K562 (cell line): Measurements from ENCODE around the gene IGF2BP1. TPM values are rescaled to one million over a fixed set of nuclear protein-coding genes. Genes with fewer than 3 reads are reported as not detected.

ENCODE experiments used
- ATAC-seq: fragments of 200-7000 bp; cut with Tn5 transposase; 3 replicates; pipeline ENCODE4 v1.9.1; 2020; ENCODE audit warnings: moderate library complexity
- BruUV-seq: library from RNA; stranded (reverse); fragments of 400-500 nt; replicated peaks from 2 replicates; lab custom pipeline; 2021; lab: Mats Ljungman, UMichigan
- CTCF ChIA-PET: fragments of 300-600 bp; formaldehyde crosslinking; extraction: SDS; loops from one replicate; lab custom pipeline; 2021; ENCODE audit warnings: low intra/inter-chr PET ratio; lab: Yijun Ruan, JAX
- POLR2A ChIA-PET: fragments of 300-600, 350-650 bp; sonication (Branson Sonifier 250); formaldehyde crosslinking; extraction: SDS; loops from one replicate; lab custom pipeline; 2021; ENCODE audit warnings: antibody characterized with exemption, inconsistent platforms; lab: Yijun Ruan, JAX
- DNase-seq, 4 experiments: peaks; one replicate each; pipeline versions ENCODE4 v3.0.0 to v3.0.0-alpha.2; 2011 to 2018; ENCODE audit warnings: low spot score in 3 of 4, mixed read lengths in 3 of 4; ENCODE audit errors: extremely low read depth in 1 of 4
- FAIRE-seq: peaks from 2 replicates; lab custom pipeline; 2011; peaks lifted over from hg19 to GRCh38; lab: Jason Lieb, UNC
- H2AFZ ChIP-seq: 2 replicates; pipeline ENCODE4 v1.6.0; 2011; ENCODE audit warnings: low read depth, low read length, control low read depth, inconsistent platforms
- H3K27ac ChIP-seq: fragments of 200-600 bp; 3 replicates; pipeline ENCODE4 v1.8.0; 2011; ENCODE audit warnings: low read depth, mild to moderate bottlenecking, control low read depth, inconsistent platforms, low read length, moderate library complexity, mixed read lengths; ENCODE audit errors: extremely low read depth
- H3K27me3 ChIP-seq, 2 experiments: fragments of 300-600 bp in 1 of 2; 2 replicates in 1 of 2; 3 replicates in 1 of 2; pipeline versions ENCODE4 v1.6.0 to v1.8.0; 2011; ENCODE audit warnings: inconsistent platforms in 2 of 2, low read length in 2 of 2, mild to moderate bottlenecking in 1 of 2, mixed read lengths in 1 of 2, moderate library complexity in 1 of 2; ENCODE audit not compliant: control insufficient read depth in 2 of 2, insufficient read depth in 2 of 2
- H3K36me3 ChIP-seq: fragments of 300-600 bp; 3 replicates; pipeline ENCODE4 v1.8.0; 2011; ENCODE audit warnings: mild to moderate bottlenecking, low read length, inconsistent platforms; ENCODE audit not compliant: control insufficient read depth, insufficient read depth
- H3K4me1 ChIP-seq, 2 experiments: fragments of 200-600 bp in 1 of 2; replicated peaks in 1 of 2; 2 replicates in 1 of 2; 3 replicates in 1 of 2; pipeline versions ENCODE4 v1.5.1 to v1.8.0; 2011; ENCODE audit warnings: inconsistent platforms in 2 of 2, low read length in 2 of 2, mild to moderate bottlenecking in 1 of 2, mixed read lengths in 1 of 2, moderate library complexity in 1 of 2; ENCODE audit not compliant: control insufficient read depth in 2 of 2, insufficient read depth in 2 of 2
- H3K4me2 ChIP-seq: 2 replicates; pipeline ENCODE4 v1.6.1; 2011; ENCODE audit warnings: low read length, control low read depth, inconsistent platforms, mixed read lengths; ENCODE audit not compliant: insufficient read depth
- H3K4me3 ChIP-seq: fragments of 200-600 bp; sonication (generic), shearing (Covaris generic); 2 replicates; pipeline ENCODE4 v1.5.1; 2016; ENCODE audit warnings: control low read depth, inconsistent platforms
- H3K79me2 ChIP-seq: fragments of 200-600 bp; 3 replicates; pipeline ENCODE4 v1.8.0; 2011; ENCODE audit warnings: low read length, inconsistent platforms; ENCODE audit not compliant: control insufficient read depth, insufficient read depth
- H3K9ac ChIP-seq, 2 experiments: 2 replicates each; pipeline versions ENCODE4 v1.6.0 to v1.6.1; 2011; ENCODE audit warnings: low read depth in 2 of 2, low read length in 2 of 2, control low read depth in 1 of 2, inconsistent platforms in 1 of 2, mild to moderate bottlenecking in 1 of 2, mixed read lengths in 1 of 2; ENCODE audit not compliant: insufficient read depth in 1 of 2
- H3K9me1 ChIP-seq: one replicate; pipeline ENCODE4 v1.6.0; 2011; ENCODE audit warnings: inconsistent platforms, mild to moderate bottlenecking, low read length, moderate library complexity; ENCODE audit not compliant: control insufficient read depth, insufficient read depth
- H3K9me3 ChIP-seq: replicated peaks from 2 replicates; pipeline ENCODE4 v1.5.1; 2011; ENCODE audit warnings: low read depth, low read length, inconsistent platforms; ENCODE audit not compliant: control insufficient read depth, insufficient read depth
- H4K20me1 ChIP-seq: replicated peaks from 2 replicates; pipeline ENCODE4 v1.6.1; 2011; ENCODE audit warnings: low read length, inconsistent platforms, mixed read lengths; ENCODE audit not compliant: control insufficient read depth, insufficient read depth
- ETV1 ChIP-seq: fragments of 450-650 bp; conservative IDR thresholded peaks from 2 replicates; pipeline ENCODE4 v1.6.1; 2016; ENCODE audit warnings: missing genetic modification characterization, control low read depth, low read depth, missing compliant biosample characterization
- MAX ChIP-seq: sonication (generic); formaldehyde crosslinking; IDR thresholded peaks from 2 replicates; pipeline ENCODE4 v1.9.0; 2022; ENCODE audit warnings: mild to moderate bottlenecking, missing genetic modification reagents
- WGBS: fragments of 100-300 bp; shearing (Covaris generic); methylation state at CpG from one replicate; pipeline ENCODE4 v1.1.6; 2016; ENCODE audit warnings: low coverage, mixed read lengths; ENCODE audit not compliant: insufficient coverage; ENCODE audit errors: missing lambda C conversion rate; 5-methylcytosine and 5-hydroxymethylcytosine counted together
- in situ Hi-C: fragments of 300-500 bp; cut with MboI; formaldehyde crosslinking; loops from 4 replicates; pipeline ENCODE4 v1.15.0; 2018; ENCODE audit warnings: inconsistent platforms, mixed read lengths
- intact Hi-C: fragments of 100-400 bp; cut with micrococcal nuclease; formaldehyde crosslinking; loops from 2 replicates; pipeline ENCODE4 v1.14.2; 2022
- polyA plus RNA-seq, 8 experiments: library from polyadenylated mRNA; depleted of rRNA in 4 of 8; stranded (reverse) in 5 of 8; unstranded in 3 of 8; fragments of >200 nt; fragmentation: Nextera tagmentation in 2 of 8; fragmentation: Illumina TruSeq in 1 of 8; extraction: Ambion mirVana in 2 of 8; extraction: Trizol in 1 of 8; gene quantifications; 2 replicates each; pipeline versions ENCODE4 v1.2.1 to v1.2.3, GENCODE V29; 2011 to 2014; ENCODE audit warnings: inconsistent platforms in 1 of 8, missing spikeins in 1 of 8
- total RNA-seq, 7 experiments: library from RNA; depleted of rRNA in 6 of 7; stranded (reverse); fragments of >200 nt in 6 of 7; fragmentation: Illumina TruSeq in 2 of 7; extraction: Trizol in 2 of 7; gene quantifications; 2 replicates each; pipeline versions ENCODE4 v1.2.1 to v1.2.3, GENCODE V29; 2011 to 2021; ENCODE audit warnings: low replicate concordance in 1 of 7

IGF2BP1 gene
- total and polyA plus RNA-seq, 9 of the 15 experiments (the other 6 are each of a cell fraction or from before 2014, with no cell fraction given): 13.0 to 318 (median 53.6) TPM

- Histone ChIP-seq H4K20me1 (no peaks in the 10 kb centered on the region), H3K36me3 (no peaks in the 10 kb centered on the region), H3K4me1 (peaks cover 0 to 11% of the 10 kb centered on the region in 2 experiments; a peak in 1 of 5 replicates), H3K9me3 (no peaks in the 10 kb centered on the region), H3K27ac (no peak overlapping the region), H3K9me1 (no peaks in the 10 kb centered on the region), H3K27me3 (peaks cover 20 to 23% of the 10 kb centered on the region in 2 experiments; a peak in 3 of 5 replicates), H3K9ac (no peak overlapping the region), H2AFZ (no peak overlapping the region), H3K4me3 (no peak overlapping the region), H3K79me2 (no peaks in the 10 kb centered on the region), H3K4me2 (no peak overlapping the region)
- DNase-seq (no peak), FAIRE-seq (no peak), ATAC-seq (no peak)
- TF ChIP-seq ETV1 (tag) (no peak), MAX (CRISPR knock-in tag) (no peak)
- in situ Hi-C loops (no loop called here), intact Hi-C loops (no loop called here)
- BruUV-seq: no TSS peak
- ChIA-PET CTCF (no interaction called here), POLR2A (interaction anchor here (0.5 to 0.6 kb wide), 3 partner anchors 14 to 81 kb away, joined by 3 to 5 read pairs (median 3); no protein-coding TSS in a partner anchor)
- WGBS: 17% methylated on average over 3 of the region's 3 CpGs
These were observed 77.8 kb downstream of the IGF2BP1 start for GRCh38 chr17:49074851-49075540.
